Activated naive CD4-positive, alpha-beta T cell treated with anti-CD3 and anti-CD28 coated beads, Interleukin-2, amount 50 U/mL, for 24 hours (primary cell): ENCODE results near the gene RAB5B.

Experiments
- H3K27ac Mint-ChIP-seq: one replicate; pipeline ENCODE4 v1.8.0; 2021; ENCODE audit warnings: mild to moderate bottlenecking, mixed read lengths
- H3K27me3 Mint-ChIP-seq: one replicate; pipeline ENCODE4 v1.8.0; 2021; ENCODE audit warnings: mixed read lengths
- H3K36me3 Mint-ChIP-seq: one replicate; pipeline ENCODE4 v1.8.0; 2021; ENCODE audit warnings: mixed read lengths
- H3K4me1 Mint-ChIP-seq: one replicate; pipeline ENCODE4 v1.8.0; 2021; ENCODE audit warnings: mixed read lengths
- H3K4me3 Mint-ChIP-seq: one replicate; pipeline ENCODE4 v1.8.0; 2021; ENCODE audit warnings: mild to moderate bottlenecking, mixed read lengths
- H3K9me3 Mint-ChIP-seq: one replicate; pipeline ENCODE4 v1.8.0; 2021; ENCODE audit warnings: mixed read lengths

The RAB5B gene

DNA sequence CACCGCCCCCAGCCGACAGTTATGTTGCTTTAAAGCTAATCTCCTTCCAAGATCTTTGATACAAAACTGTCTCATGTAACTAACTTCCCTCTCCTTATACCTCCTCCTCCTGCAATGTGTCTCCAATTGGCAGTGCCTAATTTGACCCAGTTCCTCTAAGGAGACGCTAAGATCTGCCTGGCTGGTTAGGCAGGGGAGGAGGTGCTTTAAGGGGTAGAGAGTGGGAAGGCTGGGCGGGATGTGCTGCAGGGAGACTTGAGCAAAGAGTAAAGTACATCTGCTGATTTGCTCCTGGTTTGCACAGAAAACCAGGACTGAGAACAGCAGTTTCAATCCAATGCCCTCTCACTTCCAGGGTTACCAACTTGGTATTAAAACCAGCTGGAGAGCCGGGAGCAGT is 39.6 kb downstream of the RAB5B start:
- Mint-ChIP-seq H3K27ac (no peak overlapping the region), H3K9me3 (no peaks in the 10 kb centered on the region), H3K36me3 (peaks cover 3% of the 10 kb centered on the region), H3K27me3 (no peaks in the 10 kb centered on the region), H3K4me3 (no peak overlapping the region), H3K4me1 (peaks cover 5% of the 10 kb centered on the region)

DNA sequence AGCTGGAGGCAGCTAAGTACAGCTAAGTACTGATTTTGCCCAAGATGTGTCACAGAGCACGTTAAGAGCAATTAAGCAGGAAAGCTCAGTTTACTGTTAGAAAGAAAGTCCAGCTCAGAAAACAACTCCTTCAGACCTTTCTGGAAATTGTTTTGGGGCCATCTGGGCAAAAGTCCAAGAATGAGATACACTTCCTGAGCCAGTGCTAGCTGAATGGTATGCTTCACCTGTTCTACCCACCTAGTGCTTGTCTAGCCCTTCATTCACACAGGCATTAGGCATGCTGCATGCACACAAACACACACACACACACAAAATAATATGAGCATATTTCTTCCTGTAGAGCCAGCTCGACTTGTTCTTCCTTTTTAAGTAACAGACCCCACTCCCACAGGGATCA is 40.3 kb downstream of the RAB5B start:
- Mint-ChIP-seq H3K27me3 (no peaks in the 10 kb centered on the region), H3K9me3 (no peaks in the 10 kb centered on the region), H3K4me1 (peaks cover under 1% of the 10 kb centered on the region), H3K27ac (no peak overlapping the region), H3K36me3 (peaks cover 3% of the 10 kb centered on the region), H3K4me3 (no peak overlapping the region)

DNA sequence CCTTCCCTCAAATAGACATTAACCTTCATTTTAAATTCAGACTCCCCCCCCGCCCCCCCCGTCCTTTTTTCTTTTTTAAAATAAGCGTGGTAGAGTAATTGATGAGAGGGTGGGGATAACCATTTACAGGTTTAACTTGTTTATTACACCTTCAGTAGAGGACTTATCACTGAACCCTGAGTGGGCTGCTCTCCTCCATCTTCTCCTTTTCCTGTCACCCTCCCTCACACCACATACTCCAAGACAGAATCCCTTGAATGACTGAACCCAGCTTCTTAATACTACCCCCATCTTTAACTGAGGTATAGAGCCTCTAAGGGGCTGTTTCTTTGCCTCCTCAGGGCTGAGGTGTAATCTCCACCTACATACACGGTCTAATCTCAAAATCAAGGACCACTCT is 43.3 kb downstream of the RAB5B start:
- Mint-ChIP-seq H3K4me3 (no peak overlapping the region), H3K9me3 (no peaks in the 10 kb centered on the region), H3K4me1 (peaks cover 22% of the 10 kb centered on the region), H3K36me3 (peaks cover 3% of the 10 kb centered on the region), H3K27ac (no peak overlapping the region), H3K27me3 (no peaks in the 10 kb centered on the region)

DNA sequence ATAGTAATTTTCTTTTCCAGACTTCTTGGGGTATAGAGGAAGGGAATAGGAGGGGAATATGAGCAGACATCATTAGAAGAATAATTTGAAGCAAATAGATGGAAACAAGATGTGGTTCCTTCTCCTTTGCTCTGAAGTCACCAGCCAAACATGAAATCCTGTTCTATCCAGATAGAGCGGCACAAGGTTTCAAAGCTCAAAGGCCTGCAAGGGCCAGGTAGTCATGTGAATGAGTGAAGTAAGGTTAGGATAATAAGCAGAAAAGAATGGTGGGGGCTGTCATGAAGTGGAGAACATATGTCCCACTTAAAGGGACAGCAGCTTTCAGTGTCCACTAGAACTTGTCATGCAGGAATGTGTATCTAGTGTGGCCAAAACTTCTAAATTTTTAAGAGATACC is 44.5 kb downstream of the RAB5B start:
- Mint-ChIP-seq H3K27me3 (no peaks in the 10 kb centered on the region), H3K27ac (no peak overlapping the region), H3K4me3 (no peak overlapping the region), H3K36me3 (peaks cover 3% of the 10 kb centered on the region), H3K4me1 (peaks cover 24% of the 10 kb centered on the region), H3K9me3 (no peaks in the 10 kb centered on the region)

DNA sequence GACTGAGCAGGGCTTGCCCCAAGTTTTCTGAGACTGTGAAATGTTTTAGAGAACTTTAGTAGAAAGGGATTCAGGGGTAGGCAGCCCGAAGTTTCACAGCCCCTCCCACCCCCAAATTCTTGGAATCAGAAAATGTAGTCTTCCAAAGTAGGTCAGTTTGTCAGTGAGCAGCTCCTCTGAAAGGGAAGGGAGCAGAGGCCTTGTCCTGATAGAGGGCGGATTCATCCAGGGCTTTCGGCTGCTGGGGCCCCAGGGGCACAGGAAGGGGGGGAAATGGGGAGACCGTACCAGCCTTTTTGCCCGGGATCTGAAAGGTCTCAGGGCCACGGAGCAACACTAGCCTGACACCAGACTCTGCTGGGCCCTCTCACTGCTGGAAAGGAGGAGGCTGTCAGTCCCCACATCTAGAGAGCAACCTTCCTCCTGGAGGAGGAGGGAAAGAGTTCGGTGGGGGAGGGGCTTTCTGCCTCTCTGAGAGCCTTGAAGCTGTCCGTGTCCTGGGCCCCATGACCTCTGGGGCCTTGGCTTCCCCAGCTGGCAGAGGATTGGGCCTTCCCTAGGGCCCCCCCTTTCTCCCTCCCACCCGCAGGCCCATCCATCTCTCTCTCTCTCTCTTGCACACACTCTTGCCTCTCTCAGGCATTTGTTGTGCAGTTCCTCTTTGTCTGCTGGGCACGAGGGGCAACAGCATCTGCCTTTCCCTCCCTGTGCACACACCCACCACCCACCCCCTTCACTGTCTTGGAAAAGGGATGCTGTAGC is 46.7 kb downstream of the RAB5B start, which contains the start of gene IKZF4:
TSS of gene IKZF4 (plus strand) at position 621 of the 762 bp plus-strand sequence. CDS start 451 bp downstream, outside the sequence.
- no peaks in the 10 kb centered on the region for H3K27me3 Mint-ChIP-seq
- no peaks in the 10 kb centered on the region for H3K9me3 Mint-ChIP-seq
- H3K36me3 Mint-ChIP-seq: peaks cover 3% of the 10 kb centered on the region
- peak within 1 kb of the TSS; percentile 84 for H3K27ac Mint-ChIP-seq
- peaks cover 24% of the 10 kb centered on the region for H3K4me1 Mint-ChIP-seq
- peak within 1 kb of the TSS; percentile 90 for H3K4me3 Mint-ChIP-seq

DNA sequence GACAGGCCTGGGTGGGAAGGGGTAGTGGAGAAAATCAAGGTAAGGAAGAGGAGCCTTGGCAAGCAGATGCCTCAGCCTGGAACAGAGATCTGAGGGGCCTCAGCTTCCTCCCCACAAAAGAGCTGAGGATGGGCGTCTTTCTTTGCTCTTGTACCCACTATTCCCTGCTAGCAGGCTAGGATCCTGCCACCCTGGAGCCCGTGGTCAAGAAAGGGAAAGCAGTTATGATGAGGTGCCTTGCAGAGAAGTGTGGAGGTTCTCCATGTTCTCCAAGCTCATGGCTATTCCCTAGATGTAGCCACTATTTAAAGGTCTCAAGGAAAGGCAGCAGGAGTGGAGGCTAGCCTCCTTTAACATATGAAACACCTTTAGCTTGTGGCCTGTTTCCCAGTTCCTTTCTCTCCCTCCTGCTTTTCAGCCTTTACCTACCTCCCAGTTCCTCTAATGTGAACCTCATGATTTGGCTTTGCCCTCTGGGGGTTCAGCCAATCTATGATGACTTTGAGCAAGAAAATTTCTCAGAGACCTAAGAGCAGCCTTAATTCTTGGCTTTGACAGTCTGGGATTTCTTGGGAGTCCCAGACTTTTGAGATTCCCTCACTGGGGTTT is 48.1 kb downstream of the RAB5B start:
- Mint-ChIP-seq H3K9me3 (no peaks in the 10 kb centered on the region), H3K4me1 (peaks cover 24% of the 10 kb centered on the region), H3K4me3 (peak overlapping the region; percentile 90), H3K36me3 (peaks cover 3% of the 10 kb centered on the region), H3K27me3 (no peaks in the 10 kb centered on the region), H3K27ac (peak overlapping the region; percentile 84)

DNA sequence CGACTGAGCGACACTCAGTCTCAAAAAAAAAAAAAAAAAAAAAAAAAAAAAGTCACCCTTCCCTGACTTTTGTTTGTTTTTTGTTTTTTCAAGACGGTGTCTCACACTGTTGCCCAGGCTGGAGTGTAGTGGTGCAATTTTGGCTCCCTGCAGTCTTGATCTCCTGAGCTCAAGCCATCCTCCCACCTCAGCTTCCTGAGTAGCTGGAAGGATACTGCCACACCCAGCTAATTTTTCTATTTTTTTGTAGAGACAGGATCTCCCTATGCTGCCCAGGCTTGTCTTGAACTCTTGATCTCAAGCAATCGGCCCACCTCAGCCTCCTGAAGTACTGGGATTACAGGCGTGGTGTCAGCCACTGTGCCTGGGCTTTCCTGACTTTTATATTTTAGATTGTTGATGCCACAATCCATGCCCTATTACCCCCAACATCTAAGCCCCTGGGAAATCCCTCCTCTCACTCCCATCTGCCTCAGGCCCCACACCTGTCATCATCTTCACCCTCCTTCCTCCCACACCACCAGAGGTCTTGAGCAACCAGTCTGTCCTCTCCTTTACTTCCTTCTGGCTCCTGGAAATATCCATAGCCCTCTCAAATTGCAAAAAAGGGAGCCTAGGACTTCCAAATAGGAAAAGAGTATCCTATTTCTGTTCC is 54.8 kb downstream of the RAB5B start:
- no peak overlapping the region for H3K4me3 Mint-ChIP-seq

DNA sequence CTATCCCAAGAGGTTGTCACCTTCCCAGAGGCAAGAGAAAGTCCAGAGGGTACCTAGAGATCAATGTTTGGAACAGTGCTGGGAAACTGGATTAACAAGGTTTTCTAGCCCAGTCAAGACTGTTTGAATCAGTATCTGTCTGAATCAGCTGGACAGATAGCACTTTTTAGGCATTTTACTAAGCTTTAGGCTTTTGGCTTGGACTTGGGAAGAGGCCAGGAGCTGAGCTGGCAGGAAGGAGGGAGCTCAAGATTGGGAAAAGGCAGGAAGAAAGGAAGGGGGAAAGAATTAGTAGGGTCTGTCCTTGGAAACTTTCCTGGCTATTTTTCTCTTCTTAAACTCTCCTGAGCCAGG is 55.3 kb downstream of the RAB5B start:
- Mint-ChIP-seq H3K4me1 (peaks cover 25% of the 10 kb centered on the region), H3K27me3 (no peaks in the 10 kb centered on the region), H3K36me3 (peaks cover 14% of the 10 kb centered on the region), H3K27ac (peak overlapping the region; percentile 81), H3K4me3 (no peak overlapping the region), H3K9me3 (no peaks in the 10 kb centered on the region)

More for the DNA sequence above, 54.8 kb downstream of the RAB5B start:
- Mint-ChIP-seq H3K27me3 (no peaks in the 10 kb centered on the region), H3K4me1 (peaks cover 25% of the 10 kb centered on the region), H3K27ac (peak overlapping the region; percentile 81), H3K9me3 (no peaks in the 10 kb centered on the region), H3K36me3 (peaks cover 14% of the 10 kb centered on the region)

DNA sequence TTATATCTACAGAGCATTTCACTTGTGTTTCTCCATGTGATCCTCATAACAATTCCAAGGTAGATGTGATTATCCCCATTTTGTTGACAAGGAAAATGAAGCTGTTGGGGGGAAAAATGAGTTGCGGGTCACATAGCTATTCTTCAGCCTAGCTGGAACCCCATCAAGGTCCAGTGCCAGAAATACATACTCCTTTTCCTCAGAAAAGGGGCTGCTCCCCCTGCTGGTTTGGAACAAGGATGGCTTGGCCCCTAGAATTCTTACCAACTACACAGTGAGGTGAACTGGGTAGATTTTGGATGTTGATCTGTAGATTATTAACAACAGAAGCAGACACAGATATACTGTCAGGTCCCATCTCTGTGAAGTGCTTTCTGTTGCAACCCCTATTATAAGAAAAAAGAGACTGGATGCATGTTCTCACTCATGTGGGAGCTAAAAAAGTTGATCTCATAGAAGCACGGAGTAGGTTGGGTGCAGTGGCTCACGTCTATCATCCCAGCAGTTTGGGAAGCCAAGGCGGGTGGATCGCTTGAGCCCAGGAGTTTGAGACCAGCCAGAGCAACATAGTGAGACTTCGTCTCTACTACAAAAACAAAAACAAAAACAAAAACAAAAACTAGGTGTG is 55.9 kb downstream of the RAB5B start:
- Mint-ChIP-seq H3K4me3 (no peak overlapping the region), H3K4me1 (peaks cover 25% of the 10 kb centered on the region), H3K27me3 (no peaks in the 10 kb centered on the region), H3K36me3 (peaks cover 16% of the 10 kb centered on the region), H3K9me3 (no peaks in the 10 kb centered on the region), H3K27ac (peak overlapping the region; percentile 19)

DNA sequence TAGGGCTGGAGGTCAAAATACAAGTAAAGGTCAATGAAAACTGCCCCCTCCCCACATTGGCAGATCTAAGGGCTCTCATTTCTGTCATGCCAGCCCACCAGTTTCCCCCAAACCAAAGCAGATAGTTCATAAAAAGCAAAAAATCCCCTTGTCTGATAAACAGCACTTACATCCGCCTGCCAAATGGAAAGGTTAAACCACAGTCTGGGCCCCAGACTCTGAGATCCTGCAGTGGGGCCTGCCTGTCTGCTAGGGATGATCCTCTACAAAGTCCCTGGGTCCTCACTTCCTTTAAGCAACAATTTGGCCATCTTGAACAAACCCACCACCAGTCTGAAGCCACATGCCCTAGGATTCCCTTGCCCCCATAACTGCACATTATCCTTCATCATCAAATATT is 58.1 kb downstream of the RAB5B start:
- Mint-ChIP-seq H3K4me3 (peak overlapping the region; percentile 47), H3K9me3 (no peaks in the 10 kb centered on the region), H3K27me3 (no peaks in the 10 kb centered on the region), H3K4me1 (peaks cover 25% of the 10 kb centered on the region), H3K36me3 (peaks cover 20% of the 10 kb centered on the region), H3K27ac (peak overlapping the region; percentile 95)

DNA sequence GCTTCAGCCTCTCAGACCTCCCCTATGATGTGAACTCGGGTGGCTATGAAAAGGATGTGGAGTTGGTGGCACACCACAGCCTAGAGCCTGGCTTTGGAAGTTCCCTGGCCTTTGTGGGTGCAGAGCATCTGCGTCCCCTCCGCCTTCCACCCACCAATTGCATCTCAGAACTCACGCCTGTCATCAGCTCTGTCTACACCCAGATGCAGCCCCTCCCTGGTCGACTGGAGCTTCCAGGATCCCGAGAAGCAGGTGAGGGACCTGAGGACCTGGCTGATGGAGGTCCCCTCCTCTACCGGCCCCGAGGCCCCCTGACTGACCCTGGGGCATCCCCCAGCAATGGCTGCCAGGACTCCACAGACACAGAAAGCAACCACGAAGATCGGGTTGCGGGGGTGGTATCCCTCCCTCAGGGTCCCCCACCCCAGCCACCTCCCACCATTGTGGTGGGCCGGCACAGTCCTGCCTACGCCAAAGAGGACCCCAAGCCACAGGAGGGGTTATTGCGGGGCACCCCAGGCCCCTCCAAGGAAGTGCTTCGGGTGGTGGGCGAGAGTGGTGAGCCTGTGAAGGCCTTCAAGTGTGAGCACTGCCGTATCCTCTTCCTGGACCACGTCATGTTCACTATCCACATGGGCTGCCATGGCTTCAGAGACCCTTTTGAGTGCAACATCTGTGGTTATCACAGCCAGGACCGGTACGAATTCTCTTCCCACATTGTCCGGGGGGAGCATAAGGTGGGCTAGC is 60.9 kb downstream of the RAB5B start:
- peaks cover 15% of the 10 kb centered on the region for H3K4me1 Mint-ChIP-seq
- no peak overlapping the region for H3K4me3 Mint-ChIP-seq
- no peaks in the 10 kb centered on the region for H3K27me3 Mint-ChIP-seq
- H3K27ac Mint-ChIP-seq: peak overlapping the region; percentile 73
- H3K9me3 Mint-ChIP-seq: no peaks in the 10 kb centered on the region
- peaks cover 18% of the 10 kb centered on the region for H3K36me3 Mint-ChIP-seq

DNA sequence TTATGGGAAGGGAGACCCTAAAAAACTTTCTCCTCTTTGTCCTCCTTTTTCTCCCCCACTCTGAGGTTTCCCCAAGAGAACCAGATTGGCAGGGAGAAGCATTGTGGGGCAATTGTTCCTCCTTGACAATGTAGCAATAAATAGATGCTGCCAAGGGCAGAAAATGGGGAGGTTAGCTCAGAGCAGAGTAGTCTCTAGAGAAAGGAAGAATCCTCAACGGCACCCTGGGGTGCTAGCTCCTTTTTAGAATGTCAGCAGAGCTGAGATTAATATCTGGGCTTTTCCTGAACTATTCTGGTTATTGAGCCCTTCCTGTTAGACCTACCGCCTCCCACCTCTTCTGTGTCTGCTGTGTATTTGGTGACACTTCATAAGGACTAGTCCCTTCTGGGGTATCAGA is 63.3 kb downstream of the RAB5B start:
- Mint-ChIP-seq H3K27ac (peak overlapping the region; percentile 67), H3K4me3 (no peak overlapping the region), H3K36me3 (peaks cover 13% of the 10 kb centered on the region), H3K27me3 (no peaks in the 10 kb centered on the region), H3K4me1 (peaks cover 20% of the 10 kb centered on the region), H3K9me3 (no peaks in the 10 kb centered on the region)

DNA sequence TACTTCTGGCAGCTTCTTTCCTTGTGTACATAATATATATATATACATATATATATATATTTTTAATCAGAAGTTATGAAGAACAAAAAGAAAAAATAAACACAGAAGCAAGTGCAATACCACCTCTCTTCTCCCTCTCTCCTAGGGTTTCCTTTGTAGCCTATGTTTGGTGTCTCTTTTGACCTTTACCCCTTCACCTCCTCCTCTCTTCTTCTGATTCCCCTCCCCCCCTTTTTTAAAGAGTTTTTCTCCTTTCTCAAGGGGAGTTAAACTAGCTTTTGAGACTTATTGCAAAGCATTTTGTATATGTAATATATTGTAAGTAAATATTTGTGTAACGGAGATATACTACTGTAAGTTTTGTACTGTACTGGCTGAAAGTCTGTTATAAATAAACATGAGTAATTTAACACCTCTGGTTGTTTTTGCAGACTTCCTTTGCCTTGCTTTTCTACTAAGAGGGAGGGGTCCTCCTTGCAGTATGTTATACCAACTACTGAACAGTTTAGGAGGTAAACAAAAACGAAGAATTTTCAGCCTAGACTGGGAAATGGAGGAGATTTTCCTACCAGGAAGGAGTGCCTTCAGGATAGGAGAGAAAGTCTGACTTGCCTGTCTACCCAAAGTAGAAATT is 64.3 kb downstream of the RAB5B start:
- Mint-ChIP-seq H3K27me3 (no peaks in the 10 kb centered on the region), H3K27ac (no peak overlapping the region), H3K9me3 (no peaks in the 10 kb centered on the region), H3K4me1 (peaks cover 23% of the 10 kb centered on the region), H3K4me3 (no peak overlapping the region), H3K36me3 (peaks cover 16% of the 10 kb centered on the region)

DNA sequence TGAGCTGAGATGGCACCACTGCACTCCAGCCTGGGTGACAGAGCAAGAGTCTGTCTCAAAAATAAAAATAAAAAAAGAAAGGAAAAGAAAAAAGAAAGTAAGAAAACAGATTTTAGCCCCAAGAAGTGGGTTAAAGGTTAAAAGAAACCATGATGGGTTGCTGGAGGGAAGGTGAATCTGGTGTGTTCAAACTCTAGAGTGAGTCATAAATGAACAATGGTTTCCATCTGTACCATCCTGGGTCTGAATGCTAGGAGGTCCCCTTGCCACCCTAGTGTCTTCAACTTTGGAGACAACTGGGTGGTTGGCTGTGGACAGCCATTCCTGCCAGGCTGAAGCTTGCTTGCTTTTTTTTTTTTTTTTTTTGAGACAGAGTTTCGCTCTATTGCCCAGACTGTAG is 66.3 kb downstream of the RAB5B start:
- peaks cover 22% of the 10 kb centered on the region for H3K36me3 Mint-ChIP-seq
- peaks cover 36% of the 10 kb centered on the region for H3K4me1 Mint-ChIP-seq
- H3K27ac Mint-ChIP-seq: peak overlapping the region; percentile 77
- H3K9me3 Mint-ChIP-seq: no peaks in the 10 kb centered on the region
- peak overlapping the region; percentile 100 for H3K4me3 Mint-ChIP-seq
- H3K27me3 Mint-ChIP-seq: no peaks in the 10 kb centered on the region
